HFF-Myc (cell line): ENCODE results near the gene RER1.

Experiments
- DNase-seq: peaks from one replicate; pipeline ENCODE4 v3.0.0-alpha.2; 2011; ENCODE audit warnings: low read depth; ENCODE audit errors: extremely low read depth
- H3K4me3 ChIP-seq: replicated peaks from 2 replicates; pipeline ENCODE4 v1.5.1; 2011; ENCODE audit warnings: low read depth, mild to moderate bottlenecking, control low read depth, low read length
- CTCF ChIP-seq: IDR thresholded peaks from 2 replicates; pipeline ENCODE4 v1.5.1; 2012; ENCODE audit warnings: mild to moderate bottlenecking, low read depth, low read length, control low read depth; ENCODE audit errors: missing control alignments

Gene RER1

DNA sequence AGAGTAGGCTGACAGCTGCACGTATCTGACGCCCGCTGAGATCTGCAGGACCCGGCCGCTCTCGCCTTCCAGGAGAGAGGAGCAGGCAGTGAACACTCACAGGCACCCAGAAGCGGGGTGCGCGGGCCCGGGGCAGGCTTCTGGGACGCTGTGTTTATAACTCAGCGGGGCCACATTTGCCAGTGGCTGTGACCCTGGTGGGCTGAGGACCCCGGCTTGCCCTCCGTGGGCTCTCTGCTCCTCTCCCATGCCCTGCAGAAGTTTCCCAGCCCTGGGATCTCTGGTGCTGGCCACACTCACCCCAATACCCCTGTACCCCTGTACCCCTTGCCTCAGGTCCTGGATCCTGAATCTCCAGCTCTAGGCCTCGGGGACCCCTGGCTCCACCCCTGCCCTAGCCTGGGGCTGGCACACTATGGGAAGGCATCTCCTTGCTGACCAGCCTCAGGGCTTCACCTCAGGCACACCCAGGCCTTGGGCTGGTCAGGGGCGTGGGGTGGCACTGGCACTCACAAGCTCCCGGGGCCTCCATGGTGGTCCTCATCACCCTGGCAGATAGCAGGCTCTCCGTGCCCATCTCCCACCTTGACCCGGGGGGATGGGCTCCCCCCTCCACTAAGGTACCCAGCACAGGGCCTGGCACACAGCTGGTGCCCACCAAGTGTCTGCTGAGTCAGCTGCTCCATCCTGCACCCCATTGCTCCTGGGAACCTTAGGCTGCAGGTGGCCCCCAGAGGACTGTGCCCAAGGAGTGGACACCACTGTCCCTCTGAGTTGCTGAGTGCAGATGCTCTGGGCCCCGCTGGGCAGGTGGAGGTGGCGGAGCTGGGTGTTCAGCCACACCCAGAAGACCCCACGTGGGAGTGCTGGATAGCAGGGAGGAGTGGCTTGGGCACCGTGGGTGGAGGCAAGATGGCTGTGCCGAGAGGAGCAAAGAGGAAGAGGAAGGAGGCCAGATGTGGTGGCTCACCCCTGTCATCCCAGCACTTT lies 32.7 kb upstream of the RER1 start:
- no peak for TF ChIP-seq CTCF
- no peak overlapping the region for H3K4me3 ChIP-seq
- no peak for DNase-seq

- no peak for TF ChIP-seq CTCF
- DNase-seq = no peak
- H3K4me3 ChIP-seq = no peak overlapping the region
Measured at GRCh38 chr1:2360588-2361364, 30.9 kb upstream of the RER1 start.

DNA sequence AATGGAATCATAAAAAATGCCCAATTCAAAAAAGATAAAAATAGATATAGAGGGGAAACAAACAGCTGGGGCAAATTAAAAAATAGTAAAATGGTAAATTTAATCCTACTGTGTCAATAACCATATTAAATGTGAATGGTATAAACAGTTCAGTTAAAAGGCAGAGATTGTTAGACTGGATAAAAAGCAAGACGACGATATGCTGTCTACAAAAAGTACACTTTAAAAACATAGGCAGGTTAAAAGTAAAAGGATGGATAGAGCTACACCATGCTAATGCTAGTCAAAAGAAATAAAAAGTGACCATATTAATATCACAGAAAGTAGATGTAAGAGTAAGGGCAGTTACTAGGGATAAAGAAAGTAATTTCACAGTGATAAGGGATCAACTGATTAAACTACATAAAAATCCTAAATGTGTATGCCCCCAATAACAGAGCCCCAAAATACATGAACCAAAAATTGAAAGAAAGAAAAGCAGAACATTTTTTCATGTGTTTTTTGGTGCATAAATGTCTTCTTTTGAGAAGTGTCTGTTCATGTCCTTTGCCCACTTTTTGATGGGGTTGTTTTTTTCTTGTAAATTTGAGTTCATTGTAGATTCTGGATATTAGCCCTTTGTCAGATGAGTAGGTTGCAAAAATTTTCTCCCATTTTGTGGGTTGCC lies 27.7 kb upstream of the RER1 start:
- TF ChIP-seq CTCF = no peak

GRCh38 chr1:2368053-2368744 lies 23.4 kb upstream of the RER1 start:
- no peak overlapping the region for H3K4me3 ChIP-seq
- no peak for TF ChIP-seq CTCF
- no peak for DNase-seq

More for the DNA sequence above, 27.7 kb upstream of the RER1 start:
- DNase-seq = no peak
- H3K4me3 ChIP-seq = no peak overlapping the region

- H3K4me3 ChIP-seq = no peak overlapping the region
- TF ChIP-seq CTCF = no peak
- no peak for DNase-seq
Measured at GRCh38 chr1:2372551-2373490, 18.8 kb upstream of the RER1 start.
